ENCODE measurements around the gene OSBP. TPM values are rescaled to one million over a fixed set of nuclear protein-coding genes. Genes with fewer than 3 reads are reported as not detected.
"Not testable (repeated sequence)": the region's sequence is repeated elsewhere in the genome, so short reads cannot be mapped to it uniquely, and the experiment has no call there.

OSBP gene
- total RNA-seq, 1 experiment from 2014 or later: 43.8 TPM

DNA sequence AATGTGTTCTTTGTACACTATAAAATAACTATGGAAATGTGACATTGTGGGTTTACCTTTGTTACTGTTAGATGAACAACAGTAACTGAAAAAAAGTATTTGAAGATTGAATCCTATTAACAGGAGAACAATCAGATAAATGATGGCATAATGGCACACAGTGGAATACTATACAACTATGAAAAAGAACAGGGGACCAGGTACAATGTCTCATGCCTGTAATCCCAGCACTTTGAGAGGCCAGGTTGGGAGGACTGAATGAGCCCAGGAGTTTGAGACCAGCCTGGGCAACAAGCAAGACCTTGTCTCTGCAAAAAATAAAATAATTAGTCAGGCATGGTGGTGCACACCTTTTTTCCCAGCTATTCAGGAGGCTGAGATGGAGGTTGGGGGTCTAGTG, 14.4 kb upstream of the OSBP start:
- Histone ChIP-seq H3K4me3 (replicated peaks in 1 of 2; ENCODE audit: low read depth in 1 of 2, low read length in 2 of 2) (no peak overlapping the region), H3K27ac (ENCODE audit: low read depth, low read length) (no peak overlapping the region), H3K9me3 (ENCODE audit: control insufficient read depth in 1 of 2, insufficient read depth in 1 of 2, low read depth in 1 of 2, low read length in 2 of 2) (no peaks in the 10 kb centered on the region), H3K4me1 (ENCODE audit: control insufficient read depth in 1 of 2, insufficient read depth in 2 of 2, low read length in 2 of 2) (no peaks in the 10 kb centered on the region), H3K4me2 (ENCODE audit: low read length) (no peak overlapping the region), H3K9ac (ENCODE audit: low read length) (no peak overlapping the region), H3K79me2 (ENCODE audit: insufficient read depth, low read length) (no peaks in the 10 kb centered on the region), H4K20me1 (ENCODE audit: insufficient read depth) (no peaks in the 10 kb centered on the region), H2AFZ (ENCODE audit: low read depth, low read length, poor library complexity, severe bottlenecking) (no peak overlapping the region), H3K9me2 (ENCODE audit: insufficient read depth) (no peaks in the 10 kb centered on the region), H3K36me3 (ENCODE audit: control insufficient read depth in 1 of 2, insufficient read depth in 2 of 2, low read length in 2 of 2) (no peaks in the 10 kb centered on the region), H3K27me3 (ENCODE audit: insufficient read depth, low read length) (no peaks in the 10 kb centered on the region)
- no peak for ATAC-seq
- TF ChIP-seq TCF7L2 (IDR thresholded peaks at IDR 0.05; ENCODE audit: borderline replicate concordance, extremely low read depth, insufficient read depth, insufficient read length): no peak
- TF ChIP-seq FOSL1 (IDR thresholded peaks at IDR 0.05; ENCODE audit: low read depth): no peak
- TF ChIP-seq, protein P1, sequence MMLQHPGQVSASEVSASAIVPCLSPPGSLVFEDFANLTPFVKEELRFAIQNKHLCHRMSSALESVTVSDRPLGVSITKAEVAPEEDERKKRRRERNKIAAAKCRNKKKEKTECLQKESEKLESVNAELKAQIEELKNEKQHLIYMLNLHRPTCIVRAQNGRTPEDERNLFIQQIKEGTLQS (IDR thresholded peaks at IDR 0.05): no peak
- RAD21 ChIA-PET (ENCODE audit: low non-redundant PET in 1 of 2, low total read pairs in 2 of 2, uncharacterized antibody in 2 of 2, unreplicated experiment in 2 of 2): no interaction called here
- CTCF ChIA-PET: no interaction called here
- DNase-seq (ENCODE audit: low read depth, low spot score): no peak
- intact Hi-C loops (cut with micrococcal nuclease): no loop called here
- POLR2A ChIA-PET: no interaction called here
- no TSS peak for BruUV-seq (replicated peaks)

DNA sequence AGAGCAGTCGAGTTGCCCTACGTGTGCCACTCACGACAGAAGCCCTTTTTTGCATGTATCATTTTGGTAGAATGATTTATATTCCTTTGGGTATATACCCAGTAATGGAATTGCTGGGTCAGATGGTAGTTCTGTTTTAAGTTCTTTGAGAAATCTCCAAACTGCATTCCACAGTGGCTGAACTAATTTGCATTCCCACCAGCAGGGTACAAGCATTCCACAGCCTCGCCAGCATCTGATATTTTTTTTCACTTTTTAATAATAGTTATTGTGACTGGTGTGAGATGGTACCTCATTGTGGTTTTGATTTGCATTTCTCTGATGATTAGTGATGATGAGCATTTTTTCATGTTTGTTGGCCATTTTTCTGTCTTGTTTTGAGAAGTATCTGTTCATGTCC, 11.4 kb upstream of the OSBP start:
- ATAC-seq; CTCF ChIA-PET; H4K20me1 ChIP-seq (ENCODE audit: insufficient read depth); RAD21 ChIA-PET (ENCODE audit: low non-redundant PET in 1 of 2, low total read pairs in 2 of 2, uncharacterized antibody in 2 of 2, unreplicated experiment in 2 of 2); H3K4me2 ChIP-seq (ENCODE audit: low read length); H3K27ac ChIP-seq (ENCODE audit: low read depth, low read length); H3K79me2 ChIP-seq (ENCODE audit: insufficient read depth, low read length); H3K4me1 ChIP-seq (ENCODE audit: control insufficient read depth in 1 of 2, insufficient read depth in 2 of 2, low read length in 2 of 2); BruUV-seq (replicated peaks); DNase-seq (ENCODE audit: low read depth, low spot score); H3K9ac ChIP-seq (ENCODE audit: low read length); intact Hi-C loops (cut with micrococcal nuclease); H3K9me3 ChIP-seq (ENCODE audit: control insufficient read depth in 1 of 2, insufficient read depth in 1 of 2, low read depth in 1 of 2, low read length in 2 of 2); H2AFZ ChIP-seq (ENCODE audit: low read depth, low read length, poor library complexity, severe bottlenecking); H3K9me2 ChIP-seq (ENCODE audit: insufficient read depth); H3K36me3 ChIP-seq (ENCODE audit: control insufficient read depth in 1 of 2, insufficient read depth in 2 of 2, low read length in 2 of 2); POLR2A ChIA-PET; H3K27me3 ChIP-seq (ENCODE audit: insufficient read depth, low read length); H3K4me3 ChIP-seq (replicated peaks in 1 of 2; ENCODE audit: low read depth in 1 of 2, low read length in 2 of 2): not testable (repeated sequence)
- TF ChIP-seq, protein P2, sequence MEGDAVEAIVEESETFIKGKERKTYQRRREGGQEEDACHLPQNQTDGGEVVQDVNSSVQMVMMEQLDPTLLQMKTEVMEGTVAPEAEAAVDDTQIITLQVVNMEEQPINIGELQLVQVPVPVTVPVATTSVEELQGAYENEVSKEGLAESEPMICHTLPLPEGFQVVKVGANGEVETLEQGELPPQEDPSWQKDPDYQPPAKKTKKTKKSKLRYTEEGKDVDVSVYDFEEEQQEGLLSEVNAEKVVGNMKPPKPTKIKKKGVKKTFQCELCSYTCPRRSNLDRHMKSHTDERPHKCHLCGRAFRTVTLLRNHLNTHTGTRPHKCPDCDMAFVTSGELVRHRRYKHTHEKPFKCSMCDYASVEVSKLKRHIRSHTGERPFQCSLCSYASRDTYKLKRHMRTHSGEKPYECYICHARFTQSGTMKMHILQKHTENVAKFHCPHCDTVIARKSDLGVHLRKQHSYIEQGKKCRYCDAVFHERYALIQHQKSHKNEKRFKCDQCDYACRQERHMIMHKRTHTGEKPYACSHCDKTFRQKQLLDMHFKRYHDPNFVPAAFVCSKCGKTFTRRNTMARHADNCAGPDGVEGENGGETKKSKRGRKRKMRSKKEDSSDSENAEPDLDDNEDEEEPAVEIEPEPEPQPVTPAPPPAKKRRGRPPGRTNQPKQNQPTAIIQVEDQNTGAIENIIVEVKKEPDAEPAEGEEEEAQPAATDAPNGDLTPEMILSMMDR (IDR thresholded peaks at IDR 0.05 in 2 of 3, conservative IDR thresholded peaks at IDR 0.05 in 1 of 3; ENCODE audit: borderline replicate concordance in 1 of 3, insufficient read depth in 1 of 3, low read depth in 2 of 3, low read length in 2 of 3): peak in 1 of 3 experiments; percentile 26; a peak in 1 of 6 replicates
